ENCODE measurements around the gene DENND1A. TPM values are rescaled to one million over a fixed set of nuclear protein-coding genes. Genes with fewer than 3 reads are reported as not detected.
"Not testable (repeated sequence)": the region's sequence is repeated elsewhere in the genome, so short reads cannot be mapped to it uniquely, and the experiment has no call there.

Gene DENND1A
- total RNA-seq, 1 donor from 2014 or later, result 11.3 TPM

DNA sequence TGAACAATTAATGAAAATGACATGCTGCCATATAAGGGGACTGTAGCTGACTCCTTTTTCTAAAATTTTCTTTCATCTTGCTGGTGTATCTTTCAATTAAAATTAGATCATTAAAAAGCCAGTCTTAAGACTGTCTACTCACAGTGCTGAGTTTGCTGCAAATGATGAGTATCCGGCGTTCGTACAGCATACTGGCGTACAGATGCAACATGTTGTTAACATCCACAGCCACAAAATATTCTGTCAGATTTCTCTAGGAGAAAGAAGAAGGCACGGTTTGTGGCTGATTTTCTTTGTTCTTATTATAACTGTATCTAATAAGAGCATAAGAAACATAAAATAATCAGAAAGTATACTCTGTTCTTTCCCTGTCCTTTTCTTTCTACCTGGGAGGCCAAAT, 278.1 kb downstream of the DENND1A start:
- no peak for DNase-seq

DNA sequence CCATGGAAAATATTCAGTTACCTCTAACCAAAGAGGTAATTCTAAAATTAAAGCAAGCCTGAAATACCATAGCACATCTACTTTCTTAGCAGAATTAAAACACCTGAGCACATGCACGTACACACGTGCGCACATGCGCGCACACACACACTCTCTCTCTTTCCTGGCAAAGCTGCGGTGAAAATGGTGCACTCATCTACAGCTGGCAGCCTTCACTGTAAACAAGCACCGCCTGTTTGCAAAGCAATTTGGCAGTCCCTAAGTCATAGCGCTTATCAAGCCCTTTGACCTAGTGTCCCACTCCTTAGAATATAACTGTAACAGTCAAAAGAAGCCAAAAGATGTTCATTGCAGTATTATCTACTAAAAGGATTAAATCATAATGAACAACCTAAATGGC, 278.7 kb downstream of the DENND1A start:
- DNase-seq, result no peak

DNA sequence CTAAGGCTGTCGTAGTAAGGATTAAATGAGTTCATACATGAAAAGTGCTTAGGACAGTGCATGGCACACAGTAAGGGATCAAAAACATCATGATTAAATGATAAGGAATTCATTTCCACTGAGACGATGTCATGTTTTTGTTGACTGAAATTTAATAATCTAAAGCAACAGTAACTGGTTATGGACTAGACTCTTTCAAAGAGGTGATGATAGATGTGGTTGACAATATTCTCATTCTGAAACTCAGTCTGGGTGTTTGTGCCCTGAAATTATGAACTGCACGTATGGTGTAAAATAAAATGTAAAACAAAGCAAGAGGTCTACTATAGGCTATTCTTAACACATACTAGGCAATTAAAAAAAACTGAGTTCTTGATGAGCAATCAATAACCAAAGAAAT, 280.0 kb downstream of the DENND1A start:
- DNase-seq, result no peak

DNA sequence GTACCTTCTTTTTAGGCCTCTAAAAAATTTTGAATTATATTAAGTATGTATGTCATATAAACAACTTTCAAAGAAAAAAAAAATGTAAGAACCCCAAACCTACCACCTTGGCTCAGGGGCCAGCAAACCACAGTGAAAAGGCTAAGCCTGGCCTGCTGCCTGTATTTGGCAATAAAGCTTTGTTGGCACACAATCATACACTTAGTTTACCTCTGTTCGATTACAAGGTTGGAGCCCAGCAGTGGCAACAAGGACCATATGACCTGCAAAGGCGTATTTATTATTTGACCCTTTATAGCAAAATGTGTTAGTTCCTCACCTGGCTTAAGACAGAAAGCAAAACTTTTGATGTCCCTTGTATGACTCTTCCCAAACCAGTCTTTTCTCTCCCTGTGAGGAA, 282.8 kb downstream of the DENND1A start:
- DNase-seq, result no peak

DNA sequence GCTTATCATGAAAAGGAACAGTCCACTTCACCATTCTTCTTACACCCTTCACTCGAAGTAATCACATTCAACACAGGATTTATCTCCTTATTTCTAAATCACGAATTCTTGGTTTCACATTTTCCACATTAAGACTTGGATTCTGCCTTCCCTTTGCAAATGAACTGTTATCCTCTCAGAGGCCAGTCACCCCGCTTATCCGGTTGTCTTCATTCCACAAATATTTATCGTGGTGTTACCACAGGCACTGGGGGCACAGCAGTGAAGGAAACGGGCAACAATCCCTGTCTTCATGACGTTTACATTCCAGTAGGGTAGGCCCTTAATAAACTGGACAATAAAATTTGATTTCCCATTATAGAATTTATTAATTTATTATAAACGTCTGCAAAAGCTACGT, 284.2 kb downstream of the DENND1A start:
- no peak for DNase-seq

DNA sequence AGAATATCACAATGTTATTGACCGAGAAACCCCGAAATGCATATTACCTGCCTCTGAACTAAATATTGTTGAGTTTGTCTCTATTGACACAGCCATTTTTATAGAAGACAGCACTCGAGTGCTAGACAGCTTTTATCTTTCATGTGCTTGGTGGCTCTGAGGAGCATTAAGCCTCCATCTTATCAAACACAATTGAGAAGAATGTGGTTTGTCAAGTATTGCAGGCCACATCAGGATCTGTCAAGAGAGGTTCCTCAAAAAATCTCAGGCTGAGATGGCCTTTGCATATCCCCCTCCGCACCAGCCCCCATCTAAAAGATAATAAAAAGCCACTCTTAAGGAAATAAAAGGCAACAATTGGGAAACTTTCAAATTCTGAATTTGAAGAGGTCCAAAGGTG, 284.8 kb downstream of the DENND1A start:
- no peak for DNase-seq

DNA sequence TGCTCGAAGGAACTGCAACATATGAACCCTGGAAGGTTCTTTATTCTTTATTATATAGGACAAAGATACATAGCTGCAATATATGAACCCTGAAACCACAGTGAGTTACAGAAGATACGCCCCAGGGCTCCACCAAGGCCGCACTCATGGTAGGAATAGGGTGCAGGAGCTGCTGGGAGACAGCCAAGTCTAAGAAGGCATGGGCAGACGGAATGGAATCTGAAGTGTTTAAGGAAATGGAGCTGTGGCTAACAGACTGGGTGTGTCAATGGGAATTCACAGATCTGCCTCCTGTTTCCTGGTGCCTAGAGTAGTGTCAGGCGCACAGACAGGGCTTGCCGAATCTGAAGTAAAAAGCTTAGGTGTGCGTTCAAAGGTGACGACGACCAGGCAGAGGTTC, 286.4 kb downstream of the DENND1A start:
- no peak for DNase-seq

DNA sequence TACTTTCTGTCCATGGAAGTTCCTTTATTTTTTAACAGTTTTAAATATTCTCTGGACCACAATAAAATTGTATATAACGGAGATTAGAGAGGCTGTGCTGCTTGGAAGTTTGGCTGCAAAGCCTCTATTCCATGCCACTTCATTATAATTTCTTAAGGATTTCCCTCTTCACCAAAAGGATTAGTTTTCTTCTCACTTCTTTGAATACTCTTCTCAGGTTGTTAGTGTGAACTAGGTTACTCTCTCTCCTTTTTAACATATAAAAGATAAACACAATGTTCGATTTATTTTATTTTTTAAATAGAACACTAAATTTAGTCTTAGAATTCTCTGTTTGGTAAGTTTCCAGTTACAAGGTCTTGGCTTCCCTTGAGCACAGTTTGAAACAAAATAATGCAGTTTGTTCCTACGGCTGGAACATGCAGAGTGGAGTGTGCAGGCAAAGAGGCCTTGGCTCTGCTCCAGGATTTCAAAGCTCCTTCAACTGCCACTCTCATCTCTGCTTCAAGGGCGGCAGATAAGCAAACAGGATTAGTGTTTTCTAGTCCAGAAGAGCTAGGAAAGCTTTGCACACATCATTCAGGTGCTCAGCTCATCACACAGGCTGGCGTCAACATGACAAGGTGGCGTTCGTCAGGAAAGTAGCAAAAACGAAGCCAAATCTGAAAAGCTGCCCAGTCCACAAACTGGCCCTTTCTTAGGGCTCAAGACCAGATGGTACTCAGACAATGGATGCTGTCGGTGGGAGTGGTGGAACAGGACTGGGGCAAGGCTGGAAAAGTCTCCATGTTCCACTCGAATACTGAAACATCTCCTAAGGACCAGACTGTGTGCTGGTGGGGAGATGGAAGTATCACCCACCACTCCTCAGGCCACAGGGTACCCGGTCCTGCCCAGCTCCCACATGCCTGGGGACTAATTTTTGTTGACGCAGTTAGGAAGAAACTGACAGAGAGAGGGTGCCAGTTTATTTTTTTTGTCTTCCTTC, 287.3 kb downstream of the DENND1A start:
- no peak for DNase-seq

DNA sequence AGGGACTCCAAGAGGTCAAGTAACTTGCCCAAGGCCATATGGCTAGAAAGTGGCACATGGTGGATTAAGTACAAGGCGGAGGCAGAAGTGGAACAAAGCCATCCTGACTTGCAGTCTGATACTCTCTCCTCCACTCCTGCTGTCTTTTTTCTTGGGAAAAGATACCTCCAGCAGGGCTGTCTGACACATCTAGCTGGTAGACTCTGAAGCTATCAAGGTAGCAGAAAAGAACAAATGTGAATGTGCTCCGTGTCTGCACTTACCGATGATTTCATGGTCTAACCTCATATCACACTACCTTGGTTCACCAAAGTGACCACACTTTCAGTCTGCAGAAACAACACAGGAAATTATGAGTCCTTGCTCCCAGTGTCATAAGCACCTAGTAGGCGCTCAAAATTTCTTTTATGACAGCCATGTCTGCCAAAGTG, 289.1 kb downstream of the DENND1A start:
- no peak for DNase-seq

DNA sequence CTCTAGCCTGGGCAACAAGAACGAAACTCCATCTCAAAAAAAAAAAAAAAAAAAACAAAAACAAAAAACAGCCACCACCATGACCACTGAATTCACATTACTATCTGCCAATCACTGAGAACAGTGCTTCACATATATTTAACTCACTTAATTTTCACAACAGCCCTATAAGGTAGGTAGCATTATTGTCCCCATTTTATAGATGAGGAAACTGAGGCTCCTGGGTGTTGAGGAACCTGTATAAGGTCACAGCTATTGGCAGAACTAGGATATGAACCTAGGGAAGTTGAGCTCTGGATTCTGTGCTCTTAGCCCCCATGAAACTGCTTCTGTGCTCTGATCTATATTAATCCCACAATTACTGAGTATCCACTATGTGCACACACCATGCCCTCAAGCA, 290.2 kb downstream of the DENND1A start:
- no peak for DNase-seq

DNA sequence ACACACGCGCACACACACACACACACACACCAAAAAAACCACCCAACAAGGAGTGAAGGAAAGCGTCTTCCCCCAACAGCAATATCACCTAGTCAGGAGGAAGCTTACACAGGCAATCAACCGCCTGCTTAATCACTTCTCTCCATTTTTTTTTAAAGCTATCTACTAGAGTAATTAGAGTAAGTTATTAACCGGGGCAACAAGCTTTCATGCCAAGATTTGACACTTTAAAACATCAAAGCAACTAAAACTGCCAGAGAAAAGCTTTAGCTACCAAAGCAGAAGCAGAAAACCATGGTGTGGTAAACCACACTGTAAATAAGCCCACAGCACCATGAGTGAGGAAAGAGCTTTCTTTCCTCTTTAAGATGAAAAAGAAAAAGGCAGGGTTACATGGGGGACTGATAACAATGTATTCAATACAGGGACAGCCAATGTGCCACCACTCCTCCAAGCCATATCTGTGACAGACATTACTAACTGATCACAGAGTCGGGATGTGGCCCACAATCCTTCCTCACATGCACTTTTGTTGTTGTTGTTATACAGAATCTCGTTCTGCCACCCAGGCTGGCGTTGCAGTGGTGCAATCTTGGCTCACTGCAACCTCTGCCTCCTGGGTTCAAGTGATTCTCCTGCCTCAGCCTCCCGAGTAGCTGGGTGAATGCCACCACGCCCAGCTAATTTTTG, 291.8 kb downstream of the DENND1A start:
- no peak for DNase-seq

DNA sequence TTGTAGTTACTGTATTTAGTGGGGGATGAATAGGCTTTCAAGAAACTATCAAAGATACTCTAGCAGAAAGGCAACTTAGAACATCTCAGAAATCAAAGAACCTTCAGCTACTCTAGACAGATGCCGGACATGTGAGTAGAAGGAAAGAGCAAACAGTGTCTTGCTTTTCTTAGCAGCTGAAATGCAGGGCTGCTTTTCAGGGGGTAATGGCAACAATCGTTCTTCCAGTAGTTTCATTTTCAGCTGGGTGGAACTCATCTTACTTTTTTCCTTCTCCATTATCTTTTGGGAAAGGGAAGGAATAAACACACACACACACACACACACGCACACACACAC, 292.4 kb downstream of the DENND1A start:
- DNase-seq, result peak; percentile 11

DNA sequence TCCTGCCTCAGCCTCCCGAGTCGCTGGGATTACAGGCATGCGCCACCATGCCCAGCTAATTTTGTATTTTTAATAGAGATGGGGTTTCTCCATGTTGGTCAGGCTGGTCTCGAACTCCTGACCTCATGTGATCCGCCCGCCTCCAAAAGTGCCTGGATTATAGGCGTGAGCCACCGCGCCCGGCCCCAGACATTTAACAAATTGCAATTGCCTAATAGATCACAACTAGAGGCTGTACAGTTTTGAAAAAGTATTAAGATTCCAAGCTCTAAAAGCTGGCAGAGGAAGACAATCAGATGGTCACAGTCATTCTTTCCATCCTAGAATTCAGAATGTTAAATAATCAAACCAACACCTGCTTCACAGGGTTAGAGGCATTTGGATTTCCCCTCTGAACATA, 293.1 kb downstream of the DENND1A start:
- DNase-seq, result not testable (repeated sequence)

DNA sequence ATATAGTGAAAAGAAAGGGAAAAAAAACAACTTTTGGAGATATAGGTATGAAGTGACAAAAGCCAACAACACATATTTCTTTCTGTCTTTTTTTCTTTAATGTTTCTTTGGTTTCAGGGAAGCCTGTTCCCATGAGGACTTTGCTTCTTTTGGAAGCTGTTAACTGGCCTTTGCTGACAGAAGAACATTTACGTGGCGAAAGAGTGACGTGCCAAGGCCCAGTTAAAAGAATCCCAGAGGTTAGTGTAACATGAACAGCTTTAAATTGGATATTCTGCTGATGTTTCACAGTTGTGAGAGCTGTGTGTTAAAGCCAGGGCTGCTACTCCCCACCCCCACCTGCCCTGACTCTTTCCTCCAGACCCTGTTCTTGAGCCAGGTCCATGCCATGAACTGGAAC, 298.1 kb downstream of the DENND1A start:
- DNase-seq, result no peak

DNA sequence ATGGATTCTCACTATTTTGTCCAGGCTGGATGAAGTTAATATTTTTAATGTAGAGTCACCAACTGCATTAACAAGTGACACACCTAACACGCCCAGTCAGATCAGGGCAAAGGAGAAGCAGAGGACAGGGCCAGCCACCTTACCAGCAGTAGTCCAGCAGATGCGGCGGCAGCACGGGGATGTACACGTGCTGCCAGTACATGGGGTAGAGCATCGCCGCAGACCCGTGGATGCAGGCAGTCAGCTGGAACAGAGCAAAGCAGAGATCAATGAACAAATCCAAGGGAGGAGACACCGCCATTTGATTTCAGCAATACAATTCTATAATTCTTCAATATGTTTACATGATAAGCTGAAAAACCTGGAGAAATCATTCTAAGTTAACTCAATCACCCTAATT, 299.7 kb downstream of the DENND1A start:
- no peak for DNase-seq

DNA sequence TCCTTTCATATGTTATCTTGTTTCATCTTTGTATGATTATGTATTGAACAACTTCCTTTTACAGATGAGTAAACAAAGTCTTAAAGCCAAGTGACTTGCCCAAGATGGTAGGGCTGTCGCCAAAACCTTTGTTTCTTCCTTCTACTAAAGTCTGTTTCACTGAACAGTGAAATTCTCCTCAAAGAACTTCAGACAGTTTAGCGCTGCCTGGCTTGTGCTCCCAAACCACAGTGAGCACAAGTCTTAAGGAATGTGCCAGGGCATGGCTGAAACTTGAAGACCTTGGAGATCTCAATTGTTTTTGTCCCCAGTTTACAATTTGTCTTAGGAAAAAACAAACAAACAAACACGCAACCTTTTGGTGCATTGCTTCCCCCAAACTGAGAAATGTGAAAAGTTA, 300.4 kb downstream of the DENND1A start:
- no peak for DNase-seq

DNA sequence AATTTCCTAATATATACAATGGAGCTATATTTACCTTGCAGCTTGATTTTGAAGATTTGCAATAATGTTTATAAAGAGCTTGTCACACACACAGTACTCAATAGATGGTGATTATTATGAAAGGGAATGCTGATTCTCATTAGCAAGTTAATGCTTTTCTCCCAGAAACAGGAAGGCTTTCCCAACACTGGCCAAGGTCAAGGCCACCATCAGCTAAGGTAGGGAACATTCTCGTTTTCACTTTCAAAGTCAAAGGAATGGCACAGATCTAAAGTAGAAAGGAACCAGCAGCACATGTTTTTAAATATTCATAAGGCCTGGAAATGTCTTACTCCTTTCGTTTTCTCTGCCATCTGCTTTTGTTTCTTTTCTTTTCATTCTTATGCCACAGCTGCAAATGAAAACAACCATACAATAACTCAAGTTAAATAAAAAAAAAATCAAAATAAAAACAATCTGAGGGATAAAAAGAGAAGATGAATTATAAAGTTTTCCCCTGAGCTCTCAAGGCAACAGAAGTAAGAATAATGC, 307.1 kb downstream of the DENND1A start:
- DNase-seq, result no peak

DNA sequence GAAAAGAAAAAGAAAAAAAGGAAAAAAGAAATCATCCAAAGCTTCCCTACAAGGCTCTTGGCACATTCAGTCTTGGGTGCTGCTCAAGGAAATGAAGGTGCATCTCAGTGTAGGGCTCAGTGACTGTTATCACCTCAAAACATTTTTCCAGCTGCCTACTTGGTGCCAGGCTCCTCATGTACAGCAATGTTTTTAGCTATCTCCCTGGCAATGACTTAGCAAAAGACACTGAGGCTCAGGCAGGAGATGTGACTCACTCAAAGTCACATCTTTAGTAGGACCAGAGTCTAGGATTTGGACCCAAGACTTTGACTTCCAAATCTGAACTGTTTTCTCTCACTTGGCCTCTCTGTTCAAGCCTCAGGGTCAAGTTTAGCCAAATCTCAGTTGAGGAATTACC, 309.7 kb downstream of the DENND1A start:
- no peak for DNase-seq

DNA sequence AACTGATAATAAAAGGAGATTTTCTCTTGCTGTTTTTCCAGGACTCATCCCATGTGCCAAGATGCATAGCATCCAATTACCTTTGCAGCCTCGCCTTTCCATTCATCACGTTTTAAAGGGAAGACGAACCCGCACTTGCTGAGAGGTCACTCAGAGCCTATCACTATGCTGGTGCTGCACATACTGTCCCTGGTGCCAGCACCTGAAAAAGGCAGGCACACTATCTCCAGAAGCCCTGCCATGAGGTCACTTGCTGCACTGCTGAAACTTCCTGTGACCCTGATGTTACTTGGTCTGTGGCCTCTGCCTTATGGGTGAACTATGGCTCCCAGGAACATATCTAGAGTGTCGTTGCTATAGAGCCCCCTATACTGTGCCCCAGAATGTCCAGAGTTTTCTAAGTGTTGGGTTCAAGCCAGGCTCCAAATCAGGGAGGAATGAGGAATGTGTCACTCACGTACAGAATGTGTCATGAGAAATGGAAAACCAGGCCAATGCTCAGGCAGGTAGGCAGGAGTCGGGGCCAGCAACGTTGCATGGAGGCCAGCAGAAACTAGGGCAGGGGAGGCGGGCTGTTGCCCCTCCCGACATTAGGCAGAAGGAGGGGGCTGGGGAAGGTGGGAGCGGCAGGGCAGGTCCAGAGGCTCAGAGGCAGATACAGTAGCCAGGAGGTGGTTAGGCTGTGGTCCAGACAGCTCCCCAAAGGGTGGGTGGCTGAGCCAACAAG, 311.8 kb downstream of the DENND1A start:
- no peak for DNase-seq

DNA sequence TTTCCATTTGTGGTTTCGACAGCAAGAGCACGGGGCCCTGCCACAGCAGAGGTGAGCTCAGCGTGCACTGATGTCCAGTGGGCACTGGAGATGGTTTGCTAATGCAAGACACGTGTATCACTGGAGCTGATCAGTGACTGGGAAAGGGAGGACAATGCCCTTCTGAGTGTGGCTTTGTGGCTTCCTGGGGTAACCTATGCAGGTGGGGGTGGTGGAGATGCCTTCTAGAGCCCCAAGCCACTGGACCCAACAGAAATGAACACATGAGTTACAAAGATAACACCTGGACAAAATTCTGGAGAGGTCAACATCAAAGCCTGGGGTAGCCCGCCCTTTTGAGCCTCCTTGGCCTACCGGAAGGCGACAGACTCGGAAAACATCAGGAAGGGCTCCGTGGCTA, 312.6 kb downstream of the DENND1A start:
- DNase-seq, result no peak

DNA sequence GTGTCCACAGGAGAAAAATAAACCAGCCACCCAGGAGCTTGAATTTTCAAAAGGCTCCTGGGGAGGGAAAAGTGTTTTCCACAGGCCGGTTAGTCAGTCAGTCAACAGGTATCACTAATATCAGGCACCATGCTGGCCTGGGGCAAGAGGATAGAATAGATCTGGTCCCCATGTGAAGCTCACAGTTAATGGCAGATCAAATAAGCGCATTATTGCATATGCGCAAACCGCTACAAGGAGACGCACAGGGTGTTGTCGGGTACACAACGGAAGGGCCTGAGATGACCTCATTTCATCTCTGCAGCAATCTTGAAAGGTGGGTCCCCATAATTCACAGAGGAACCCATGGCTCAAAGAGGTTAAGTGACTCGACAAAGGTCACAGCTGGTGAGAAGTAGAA, 313.2 kb downstream of the DENND1A start:
- DNase-seq, result no peak

DNA sequence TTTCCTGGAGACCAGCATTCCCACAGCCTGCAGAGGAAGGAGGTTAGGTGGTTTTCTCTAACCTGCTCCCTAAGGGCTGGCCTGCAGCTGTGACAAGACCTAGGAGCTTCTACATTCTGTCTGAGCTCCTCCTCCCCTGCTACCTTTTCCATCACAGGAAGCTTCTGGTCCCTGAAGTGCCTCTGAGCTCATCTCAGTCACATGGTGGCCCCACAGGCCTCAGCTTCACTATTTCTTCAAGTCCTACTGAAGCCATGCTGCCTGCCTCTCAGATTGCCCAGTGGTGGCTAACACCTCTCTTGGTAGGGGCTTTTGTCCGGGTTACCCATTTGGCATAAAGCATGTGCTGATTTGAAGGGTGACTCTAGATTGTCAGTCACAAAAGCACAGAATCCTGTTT, 314.5 kb downstream of the DENND1A start:
- no peak for DNase-seq

All from skin of body (tissue), 2 donors.